GM20431 (cell line): Measurements from ENCODE around the gene HOXD12.

Source experiments
- in situ Hi-C: fragments of 300-500 bp; cut with MseI, MboI; formaldehyde crosslinking; loops from one replicate; pipeline ENCODE4 v1.15.0; 2020; ENCODE audit warnings: low sequenced_read_pairs; ENCODE audit not compliant: unreplicated experiment

Gene HOXD12

GRCh38 chr2:176114930-176115625 is 15.5 kb downstream of the HOXD12 start:
- in situ Hi-C loops = no loop called here

GRCh38 chr2:176115883-176116813 is 16.6 kb downstream of the HOXD12 start, which contains the start of gene HOXD10:
TSS of gene HOXD10 (plus strand) at chr2:176116778. CDS start at chr2:176116834, 56 bp downstream.
- in situ Hi-C loops = no loop called here

GRCh38 chr2:176117162-176117822 is 17.7 kb downstream of the HOXD12 start:
- in situ Hi-C loops = no loop called here

GRCh38 chr2:176117823-176118371 is 18.3 kb downstream of the HOXD12 start:
- in situ Hi-C loops = no loop called here

- in situ Hi-C loops = no loop called here
Observed at GRCh38 chr2:176118601-176119339, 19.2 kb downstream of the HOXD12 start.

GRCh38 chr2:176120364-176121189 is 21.0 kb downstream of the HOXD12 start:
- in situ Hi-C loops = loop anchor here (10.0 kb wide), 1 partner anchor 524 kb away; no protein-coding TSS in a partner anchor

- in situ Hi-C loops = loop anchor here (10.0 kb wide), 1 partner anchor 523 kb away; no protein-coding TSS in a partner anchor
Observed at GRCh38 chr2:176121190-176122051, 21.8 kb downstream of the HOXD12 start.

- in situ Hi-C loops = loop anchor here (10.0 kb wide), 1 partner anchor 523 kb away; no protein-coding TSS in a partner anchor
Observed at GRCh38 chr2:176122052-176122682, 22.6 kb downstream of the HOXD12 start.

GRCh38 chr2:176122683-176123410 is 23.3 kb downstream of the HOXD12 start, which contains the start of gene HOXD9:
TSS of gene HOXD9 (plus strand) at chr2:176122719. CDS start at chr2:176122769, 50 bp downstream.
- in situ Hi-C loops = loop anchor here (10.0 kb wide), 1 partner anchor 522 kb away; no protein-coding TSS in a partner anchor

- in situ Hi-C loops = loop anchor here (10.0 kb wide), 1 partner anchor 521 kb away; no protein-coding TSS in a partner anchor
Observed at GRCh38 chr2:176123411-176124109, 24.0 kb downstream of the HOXD12 start.

- in situ Hi-C loops = loop anchor here (10.0 kb wide), 1 partner anchor 520 kb away; no protein-coding TSS in a partner anchor
Observed at GRCh38 chr2:176124110-176124946, 24.7 kb downstream of the HOXD12 start.

GRCh38 chr2:176124947-176125771 is 25.6 kb downstream of the HOXD12 start:
- in situ Hi-C loops = loop anchor here (10.0 to 25.0 kb wide), 3 partner anchors 437 to 1012 kb away; no protein-coding TSS in a partner anchor

- in situ Hi-C loops = loop anchor here (10.0 to 25.0 kb wide), 3 partner anchors 437 to 1012 kb away; no protein-coding TSS in a partner anchor
Observed at GRCh38 chr2:176125772-176126054, 26.1 kb downstream of the HOXD12 start.
